NCI-H187 treated with DMSO at 0.1 percent for 48 hours (cell line): ENCODE results near the gene PHF21B.
"Not testable (repeated sequence)": the region's sequence is repeated elsewhere in the genome, so short reads cannot be mapped to it uniquely, and the experiment has no call there.

Source experiments
- DNase-seq: peaks from one replicate; lab custom pipeline; 2025; lab: John Stamatoyannopoulos, UW

The PHF21B gene

GRCh38 chr22:44988671-44989070 is 21.1 kb downstream of the PHF21B start:
- DNase-seq, result no peak

- DNase-seq, result no peak
Observed at GRCh38 chr22:44986926-44987325, 22.9 kb downstream of the PHF21B start.

GRCh38 chr22:44985906-44986527 is 23.8 kb downstream of the PHF21B start:
- no peak for DNase-seq

- DNase-seq, result no peak
Observed at GRCh38 chr22:44983878-44984482, 25.8 kb downstream of the PHF21B start.

- DNase-seq, result no peak
Observed at GRCh38 chr22:44982445-44982844, 27.4 kb downstream of the PHF21B start.

GRCh38 chr22:44981857-44982256 is 27.9 kb downstream of the PHF21B start:
- no peak for DNase-seq

- DNase-seq, result no peak
Observed at GRCh38 chr22:44979154-44979553, 30.7 kb downstream of the PHF21B start.

GRCh38 chr22:44975427-44976262 is 34.2 kb downstream of the PHF21B start:
- no peak for DNase-seq

GRCh38 chr22:44974454-44974853 is 35.4 kb downstream of the PHF21B start:
- no peak for DNase-seq

GRCh38 chr22:44973829-44974228 is 36.0 kb downstream of the PHF21B start:
- DNase-seq, result no peak

- DNase-seq, result no peak
Observed at GRCh38 chr22:44972363-44973083, 37.3 kb downstream of the PHF21B start.

GRCh38 chr22:44971651-44972362 is 38.0 kb downstream of the PHF21B start:
- DNase-seq, result no peak

- no peak for DNase-seq
Observed at GRCh38 chr22:44970291-44970690, 39.5 kb downstream of the PHF21B start.

GRCh38 chr22:44969817-44970216 is 40.0 kb downstream of the PHF21B start:
- no peak for DNase-seq

GRCh38 chr22:44968736-44969135 is 41.1 kb downstream of the PHF21B start:
- DNase-seq, result no peak

GRCh38 chr22:44965171-44965570 is 44.6 kb downstream of the PHF21B start:
- DNase-seq, result no peak

- DNase-seq, result no peak
Observed at GRCh38 chr22:44964722-44965078, 45.1 kb downstream of the PHF21B start.

GRCh38 chr22:44963832-44964721 is 45.7 kb downstream of the PHF21B start:
- no peak for DNase-seq

GRCh38 chr22:44962741-44963454 is 46.9 kb downstream of the PHF21B start:
- DNase-seq, result no peak

- not testable (repeated sequence) for DNase-seq
Observed at GRCh38 chr22:44961682-44962081, 48.1 kb downstream of the PHF21B start.
